GM13977 (cell line): ENCODE data around the gene CAVIN2.
"Not testable (repeated sequence)": the region's sequence is repeated elsewhere in the genome, so short reads cannot be mapped to it uniquely, and the experiment has no call there.

Source experiments
- DNase-seq: peaks from one replicate; pipeline ENCODE4 v3.0.0; 2012; ENCODE audit warnings: low spot score
- CTCF ChIP-seq: IDR thresholded peaks from 2 replicates; pipeline ENCODE4 v1.5.1; 2012; ENCODE audit warnings: mild to moderate bottlenecking, control low read depth; ENCODE audit not compliant: insufficient read depth; ENCODE audit errors: extremely low read depth, missing control alignments
- in situ Hi-C: fragments of 300-500 bp; cut with MboI; formaldehyde crosslinking; loops from one replicate; pipeline ENCODE4 v1.12.0; 2022; ENCODE audit warnings: low sequenced_read_pairs, low pct_unique_long_range_greater_than_20kb, mixed read lengths, inconsistent platforms; ENCODE audit not compliant: unreplicated experiment

Gene CAVIN2

GRCh38 chr2:191786694-191787093 is 60.2 kb downstream of the CAVIN2 start:
- TF ChIP-seq CTCF: no peak
- DNase-seq: no peak
- in situ Hi-C loops: no loop called here

GRCh38 chr2:191785651-191786050 is 61.2 kb downstream of the CAVIN2 start:
- DNase-seq, in situ Hi-C loops: not testable (repeated sequence)
